ENCODE measurements around the gene HOXC4.
"Not testable (repeated sequence)": the region's sequence is repeated elsewhere in the genome, so short reads cannot be mapped to it uniquely, and the experiment has no call there.

HOXC4 gene

GRCh38 chr12:54080008-54080924, 26.6 kb downstream of the HOXC4 start:
- FAIRE-seq; DNase-seq (ENCODE audit: extremely low spot score, insufficient read length, low read depth): not testable (repeated sequence)

DNA sequence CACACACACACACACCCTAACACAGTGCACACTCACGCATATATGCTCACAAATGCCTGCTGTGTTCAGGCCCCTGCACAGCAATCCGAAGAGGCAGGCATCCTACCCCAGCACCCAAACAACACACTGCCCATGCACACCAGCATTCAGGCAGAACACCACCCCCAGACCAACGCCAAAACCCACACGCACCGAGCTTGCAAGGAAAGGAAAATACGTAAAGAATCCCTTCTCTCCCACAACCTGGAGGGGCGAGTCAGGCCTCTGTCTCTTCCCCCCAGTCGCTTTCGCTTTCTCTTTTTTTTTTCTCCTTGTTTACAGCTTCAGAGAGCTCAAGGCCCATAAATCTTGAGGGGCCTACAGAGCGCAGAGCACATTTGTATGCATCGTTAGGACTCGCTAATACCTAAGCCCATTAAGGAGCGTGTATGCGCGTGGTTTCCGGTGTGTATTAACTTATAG, 27.4 kb downstream of the HOXC4 start:
- not testable (repeated sequence) for FAIRE-seq; DNase-seq (ENCODE audit: extremely low spot score, insufficient read length, low read depth)

DNA sequence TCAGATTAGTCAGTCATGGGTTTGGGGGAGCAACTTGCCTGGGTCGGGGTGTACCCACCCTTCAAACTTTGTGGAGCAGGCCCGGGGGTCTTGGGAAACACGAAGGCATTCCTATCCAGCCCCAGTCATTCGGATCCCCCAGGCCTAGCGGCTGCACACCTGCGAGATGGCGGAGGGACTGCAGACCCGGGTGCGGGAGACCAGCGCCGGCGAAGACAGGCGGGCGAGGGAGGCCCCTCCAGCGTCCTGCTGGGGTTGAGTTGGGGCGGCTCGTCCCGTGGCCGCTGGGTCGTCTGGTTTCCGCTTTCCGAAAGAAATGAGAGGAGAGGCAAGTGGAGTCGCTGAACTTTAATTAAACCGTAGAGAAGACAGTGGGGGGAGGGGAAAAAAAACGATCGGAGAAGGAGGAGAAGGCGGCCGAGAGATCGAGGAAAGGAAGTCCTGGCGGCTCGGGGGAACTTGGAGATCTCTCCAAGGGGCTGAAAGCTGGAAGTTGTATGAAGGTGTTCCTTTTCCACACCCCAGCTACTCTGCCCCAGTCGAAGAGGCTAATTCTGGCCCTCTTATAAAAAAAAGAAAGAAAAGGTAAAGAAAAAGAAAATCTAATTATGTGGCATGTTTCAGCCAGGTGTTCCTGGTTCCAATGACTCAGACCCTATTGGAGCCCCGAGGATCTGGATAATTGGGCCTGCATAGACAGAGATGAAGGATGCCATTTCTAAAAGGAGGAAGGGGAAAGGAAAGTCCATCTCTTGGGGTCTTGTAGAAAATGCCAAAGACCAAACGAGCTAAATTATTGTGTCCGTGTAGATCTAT, 28.2 kb downstream of the HOXC4 start:
- not testable (repeated sequence) for DNase-seq (ENCODE audit: extremely low spot score, insufficient read length, low read depth); FAIRE-seq

- DNase-seq (ENCODE audit: extremely low spot score, insufficient read length, low read depth): no peak
- FAIRE-seq: no peak
Measured at GRCh38 chr12:54082397-54082892, 28.8 kb downstream of the HOXC4 start.

DNA sequence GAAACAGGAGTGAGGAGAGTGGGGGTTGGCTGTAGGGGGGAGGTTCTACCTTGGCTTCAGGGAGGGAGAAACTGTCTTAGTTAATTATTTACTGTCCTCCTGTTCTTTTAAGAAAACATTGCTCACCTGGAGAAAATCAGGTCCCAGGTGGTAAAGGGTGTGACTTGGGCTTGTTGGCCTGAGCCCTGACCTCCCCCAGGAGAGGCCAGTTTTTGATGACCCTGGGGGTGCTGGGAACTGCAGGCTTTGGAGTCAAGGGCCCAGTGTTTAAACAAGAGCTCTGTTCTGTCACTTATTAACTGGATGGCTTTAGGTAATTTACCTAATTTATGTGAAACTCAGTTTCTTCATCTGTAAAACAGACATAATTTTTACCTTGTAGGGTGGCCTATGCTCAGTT, 34.4 kb downstream of the HOXC4 start:
- DNase-seq (ENCODE audit: extremely low spot score, insufficient read length, low read depth): not testable (repeated sequence)

DNA sequence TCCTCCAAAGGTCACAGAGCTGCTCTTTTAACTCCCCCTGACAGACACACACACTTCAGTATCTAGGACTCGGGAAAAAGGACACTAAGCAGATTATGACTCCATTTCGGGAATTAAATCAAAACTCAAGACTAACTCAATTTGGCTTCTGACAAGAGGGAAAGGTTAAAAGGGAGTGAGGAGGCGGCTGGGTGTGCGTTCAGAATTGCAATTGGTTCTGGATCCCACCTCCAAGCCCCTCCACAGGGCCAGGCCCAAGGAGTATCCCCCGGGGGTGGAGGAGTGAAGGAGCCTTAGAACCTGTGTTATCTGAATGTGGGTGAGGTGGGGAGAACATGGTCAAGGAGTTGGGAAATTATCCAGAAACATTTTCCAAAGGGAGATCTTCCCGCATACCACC, 35.8 kb downstream of the HOXC4 start:
- FAIRE-seq; DNase-seq (ENCODE audit: extremely low spot score, insufficient read length, low read depth): not testable (repeated sequence)

More for the DNA sequence above, 34.4 kb downstream of the HOXC4 start:
- FAIRE-seq: not testable (repeated sequence)

DNA sequence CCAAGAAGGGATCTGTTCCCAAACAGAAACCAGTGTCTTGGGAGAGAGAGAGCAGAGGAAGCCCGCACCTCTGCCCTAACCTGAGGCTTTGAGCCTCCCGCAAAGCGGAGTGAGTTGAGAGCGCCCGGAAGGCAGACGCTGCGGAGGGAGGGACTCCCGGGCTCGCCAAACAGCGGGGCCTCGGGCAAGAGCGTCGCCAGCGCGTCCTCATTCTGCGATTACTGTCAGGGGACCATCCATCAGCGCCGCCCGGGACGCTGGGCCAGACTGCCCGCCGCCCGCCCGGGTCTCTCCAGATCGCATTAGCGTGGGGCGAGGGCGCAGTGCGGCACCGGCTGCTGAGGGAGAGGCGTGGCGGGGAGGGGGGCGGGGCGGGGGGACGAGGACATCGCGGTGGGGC, 36.7 kb downstream of the HOXC4 start:
- FAIRE-seq; DNase-seq (ENCODE audit: extremely low spot score, insufficient read length, low read depth): not testable (repeated sequence)

DNA sequence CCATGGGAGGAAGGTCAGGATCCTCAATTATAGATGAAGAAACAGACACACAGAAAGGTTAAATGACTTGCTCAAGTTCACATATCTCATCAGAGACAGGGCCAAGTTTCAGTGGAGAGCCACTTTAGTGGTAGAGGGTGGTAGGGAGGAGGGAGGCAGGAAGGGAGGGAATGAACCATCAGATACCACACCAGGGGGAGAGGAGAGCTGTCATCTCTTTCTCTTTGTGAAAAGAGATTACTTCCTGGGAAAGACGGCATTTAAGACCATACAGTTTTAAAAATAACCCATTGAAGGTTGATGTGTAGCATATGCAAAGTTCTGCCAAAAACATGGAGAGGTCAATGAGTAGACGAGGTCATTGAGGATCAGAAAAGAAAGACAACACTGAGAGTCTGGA, 39.3 kb downstream of the HOXC4 start:
- not testable (repeated sequence) for DNase-seq (ENCODE audit: extremely low spot score, insufficient read length, low read depth); FAIRE-seq

DNA sequence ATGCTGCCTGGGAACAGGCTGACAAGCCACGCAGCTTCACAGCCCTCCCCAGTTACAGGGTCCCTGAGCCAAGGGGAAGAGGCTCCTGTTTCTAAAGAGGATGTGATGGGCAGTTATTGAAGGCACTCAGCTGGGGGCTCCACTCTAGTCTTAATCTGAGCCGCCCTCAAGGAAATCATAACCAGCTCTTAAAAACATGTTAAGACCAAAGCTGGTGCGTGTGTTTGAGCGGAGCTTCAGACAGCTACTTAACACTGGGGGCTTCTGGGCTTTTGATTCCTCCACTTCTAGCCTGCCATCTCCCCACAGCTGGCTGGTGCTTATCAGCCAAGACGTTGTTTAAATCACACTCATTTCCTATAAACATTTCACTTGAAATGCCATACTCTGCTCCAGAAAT, 42.3 kb downstream of the HOXC4 start:
- not testable (repeated sequence) for DNase-seq (ENCODE audit: extremely low spot score, insufficient read length, low read depth); FAIRE-seq

- DNase-seq (ENCODE audit: extremely low spot score, insufficient read length, low read depth); FAIRE-seq: not testable (repeated sequence)
Measured at GRCh38 chr12:54098644-54099043, 45.0 kb downstream of the HOXC4 start.

DNA sequence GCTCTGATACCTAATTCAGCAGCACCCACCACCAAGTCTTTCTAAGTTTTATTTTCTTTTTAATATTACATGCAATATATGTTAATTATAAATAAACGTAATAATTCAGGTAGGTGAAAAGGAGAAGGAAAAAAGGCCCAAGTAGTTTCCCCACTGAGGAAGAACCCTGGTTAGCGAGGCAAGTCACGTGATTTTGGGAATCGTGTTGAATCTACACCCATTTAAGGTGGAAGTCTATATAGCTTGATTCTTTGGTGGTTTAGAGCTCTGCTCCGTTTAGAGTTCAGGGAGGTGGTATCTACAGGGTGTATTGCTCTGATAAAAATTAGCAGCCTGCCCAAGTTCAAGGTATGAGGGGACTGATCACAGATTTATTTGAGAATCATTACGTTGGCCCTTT, 47.0 kb downstream of the HOXC4 start:
- FAIRE-seq; DNase-seq (ENCODE audit: extremely low spot score, insufficient read length, low read depth): not testable (repeated sequence)

DNA sequence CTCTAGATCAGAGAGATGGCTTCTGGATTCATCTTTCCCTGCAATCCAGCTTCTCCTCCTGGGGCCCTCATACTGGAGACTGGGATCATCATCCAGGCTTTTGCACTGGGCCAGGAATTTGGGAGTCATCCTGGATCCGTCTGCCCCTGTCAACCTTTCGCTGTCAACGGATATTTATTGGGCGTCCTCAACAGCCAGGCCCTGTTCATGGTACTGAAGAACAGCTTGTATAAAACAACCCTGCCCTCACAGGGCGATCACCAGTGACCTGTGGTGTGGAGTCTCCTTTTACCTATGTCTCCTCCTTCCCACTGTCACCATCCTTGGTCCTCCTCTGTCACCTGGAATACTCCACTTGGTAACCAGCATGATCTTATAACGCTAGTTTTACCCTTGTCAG, 48.6 kb downstream of the HOXC4 start:
- not testable (repeated sequence) for DNase-seq (ENCODE audit: extremely low spot score, insufficient read length, low read depth); FAIRE-seq

DNA sequence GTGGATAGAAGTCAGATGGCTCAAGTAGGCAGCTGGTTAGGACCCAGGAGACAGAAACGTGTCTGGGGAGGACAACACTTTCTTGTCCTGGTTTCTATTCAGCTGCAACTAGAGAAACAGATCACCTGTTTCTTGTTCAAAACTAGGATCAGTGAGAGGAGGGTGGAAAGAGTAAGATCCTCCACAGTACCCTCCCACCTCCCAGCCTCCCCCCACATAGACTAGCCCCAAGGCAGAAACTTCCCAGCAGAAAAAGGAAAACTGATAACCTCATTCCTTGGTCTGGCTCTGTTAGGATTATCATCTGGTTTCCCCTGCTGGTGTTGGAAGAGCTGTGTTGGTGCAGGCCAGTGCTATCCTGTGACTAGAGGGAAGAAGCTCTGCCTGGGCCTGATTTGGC, 50.2 kb downstream of the HOXC4 start:
- not testable (repeated sequence) for FAIRE-seq

More for the DNA sequence above, 50.2 kb downstream of the HOXC4 start:
- DNase-seq (ENCODE audit: extremely low spot score, insufficient read length, low read depth): not testable (repeated sequence)

All from GM18507 (cell line).